Right atrium auricular region (tissue), 2 donors: ENCODE measurements around the gene PVALEF. TPM values are rescaled to one million over a fixed set of nuclear protein-coding genes. Genes with fewer than 3 reads are reported as not detected.
"Not testable (repeated sequence)": the region's sequence is repeated elsewhere in the genome, so short reads cannot be mapped to it uniquely, and the experiment has no call there.

ENCODE experiments used
- DNase-seq: peaks from one replicate; pipeline ENCODE4 v3.0.0-alpha.2; 2019; ENCODE audit warnings: low spot score
- H3K27ac ChIP-seq, 2 donors: fragments of 200-600 bp; sonication (generic); 1 replicate in 1 of 2; 2 replicates in 1 of 2; pipeline ENCODE4 v1.5.1; 2016 to 2019
- H3K27me3 ChIP-seq, 2 donors: fragments of 200-600 bp; sonication (generic); one replicate each; pipeline versions ENCODE4 v1.5.1 to v1.6.0; 2017 to 2019
- H3K36me3 ChIP-seq: fragments of 200-600 bp; sonication (generic); one replicate; pipeline ENCODE4 v1.5.1; 2016
- H3K4me1 ChIP-seq, 2 donors: fragments of 200-600 bp; sonication (generic); one replicate each; pipeline versions ENCODE4 v1.5.1 to v1.6.0; 2017 to 2019
- H3K4me3 ChIP-seq, 2 donors: fragments of 200-600 bp; sonication (generic); 1 replicate in 1 of 2; 2 replicates in 1 of 2; pipeline ENCODE4 v1.5.1; 2017 to 2019; ENCODE audit warnings: mild to moderate bottlenecking in 1 of 2, moderate library complexity in 1 of 2
- H3K9me3 ChIP-seq, 2 donors: fragments of 200-600 bp; sonication (generic); one replicate each; pipeline ENCODE4 v1.5.1; 2019
- total RNA-seq, 2 donors: library from RNA; depleted of rRNA; stranded (reverse); fragments of >200 nt; gene quantifications; one replicate each; pipeline ENCODE4 v1.1.0, GENCODE V29; 2016
- TF ChIP-seq, protein P1 (sequence below), 2 donors: fragments of 200-600 bp; sonication (generic); IDR thresholded peaks; one replicate each; pipeline ENCODE4 v1.5.1; 2019; ENCODE audit warnings: antibody characterized with exemption in 2 of 2

PVALEF gene
- total RNA-seq, 2 donors from 2014 or later: not detected

DNA sequence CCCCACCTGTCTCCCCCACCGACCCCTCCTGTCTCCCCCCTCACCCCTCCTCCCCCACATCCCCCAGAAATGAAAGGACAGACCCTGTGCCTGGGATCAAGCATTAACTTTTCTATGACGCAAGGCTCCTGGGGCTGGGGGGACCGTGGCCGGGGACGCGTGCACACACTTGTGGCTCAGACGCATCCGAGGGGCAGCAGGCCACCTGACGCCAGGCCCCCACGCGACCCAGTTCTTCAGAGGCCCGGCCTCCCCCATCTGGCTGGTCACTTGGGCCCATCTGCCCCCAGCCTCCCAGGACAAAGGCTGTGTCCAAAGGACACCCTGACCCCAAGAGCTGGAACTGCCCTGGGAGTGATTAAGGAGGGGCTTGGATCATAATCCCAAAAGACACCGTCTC is 14.0 kb upstream of the PVALEF start:
- TF ChIP-seq, protein P1, sequence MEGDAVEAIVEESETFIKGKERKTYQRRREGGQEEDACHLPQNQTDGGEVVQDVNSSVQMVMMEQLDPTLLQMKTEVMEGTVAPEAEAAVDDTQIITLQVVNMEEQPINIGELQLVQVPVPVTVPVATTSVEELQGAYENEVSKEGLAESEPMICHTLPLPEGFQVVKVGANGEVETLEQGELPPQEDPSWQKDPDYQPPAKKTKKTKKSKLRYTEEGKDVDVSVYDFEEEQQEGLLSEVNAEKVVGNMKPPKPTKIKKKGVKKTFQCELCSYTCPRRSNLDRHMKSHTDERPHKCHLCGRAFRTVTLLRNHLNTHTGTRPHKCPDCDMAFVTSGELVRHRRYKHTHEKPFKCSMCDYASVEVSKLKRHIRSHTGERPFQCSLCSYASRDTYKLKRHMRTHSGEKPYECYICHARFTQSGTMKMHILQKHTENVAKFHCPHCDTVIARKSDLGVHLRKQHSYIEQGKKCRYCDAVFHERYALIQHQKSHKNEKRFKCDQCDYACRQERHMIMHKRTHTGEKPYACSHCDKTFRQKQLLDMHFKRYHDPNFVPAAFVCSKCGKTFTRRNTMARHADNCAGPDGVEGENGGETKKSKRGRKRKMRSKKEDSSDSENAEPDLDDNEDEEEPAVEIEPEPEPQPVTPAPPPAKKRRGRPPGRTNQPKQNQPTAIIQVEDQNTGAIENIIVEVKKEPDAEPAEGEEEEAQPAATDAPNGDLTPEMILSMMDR (IDR thresholded peaks at IDR 0.05): no peak
- H3K4me3 ChIP-seq: no peak overlapping the region
- no peaks in the 10 kb centered on the region for H3K36me3 ChIP-seq
- no peaks in the 10 kb centered on the region for H3K27me3 ChIP-seq
- no peaks in the 10 kb centered on the region for H3K4me1 ChIP-seq
- H3K27ac ChIP-seq: no peak overlapping the region
- no peaks in the 10 kb centered on the region for H3K9me3 ChIP-seq
- DNase-seq: no peak

DNA sequence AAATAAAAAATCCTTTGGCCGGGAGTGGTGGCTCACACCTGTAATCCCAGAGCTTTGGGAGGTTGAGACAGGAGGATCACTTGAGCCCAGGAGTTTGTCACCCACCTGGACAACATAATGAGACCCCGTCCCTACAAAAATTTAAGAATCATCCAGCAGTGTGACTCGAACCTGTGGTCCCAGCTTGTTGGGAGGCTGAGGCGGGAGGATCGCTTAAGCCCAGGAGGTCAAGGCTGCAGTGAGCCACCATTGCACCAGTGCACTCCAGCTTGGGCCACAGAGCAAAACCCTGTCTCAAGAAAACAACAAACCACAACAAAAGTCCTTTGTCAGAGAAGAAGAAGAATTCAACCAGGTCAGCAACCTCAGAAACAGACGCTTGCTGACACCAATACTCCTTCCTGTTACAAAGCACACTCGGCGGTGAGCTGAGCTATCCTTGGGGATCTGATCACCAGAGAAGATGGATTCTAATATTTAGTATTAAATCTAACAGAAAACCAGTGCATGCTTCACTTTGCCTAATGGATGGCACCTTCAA is 12.9 kb upstream of the PVALEF start:
- no peak for DNase-seq
- no peaks in the 10 kb centered on the region for H3K36me3 ChIP-seq
- H3K4me3 ChIP-seq: no peak overlapping the region
- H3K9me3 ChIP-seq: no peaks in the 10 kb centered on the region
- TF ChIP-seq, protein P1 (IDR thresholded peaks at IDR 0.05): no peak
- no peaks in the 10 kb centered on the region for H3K27me3 ChIP-seq
- H3K27ac ChIP-seq: no peak overlapping the region
- no peaks in the 10 kb centered on the region for H3K4me1 ChIP-seq

DNA sequence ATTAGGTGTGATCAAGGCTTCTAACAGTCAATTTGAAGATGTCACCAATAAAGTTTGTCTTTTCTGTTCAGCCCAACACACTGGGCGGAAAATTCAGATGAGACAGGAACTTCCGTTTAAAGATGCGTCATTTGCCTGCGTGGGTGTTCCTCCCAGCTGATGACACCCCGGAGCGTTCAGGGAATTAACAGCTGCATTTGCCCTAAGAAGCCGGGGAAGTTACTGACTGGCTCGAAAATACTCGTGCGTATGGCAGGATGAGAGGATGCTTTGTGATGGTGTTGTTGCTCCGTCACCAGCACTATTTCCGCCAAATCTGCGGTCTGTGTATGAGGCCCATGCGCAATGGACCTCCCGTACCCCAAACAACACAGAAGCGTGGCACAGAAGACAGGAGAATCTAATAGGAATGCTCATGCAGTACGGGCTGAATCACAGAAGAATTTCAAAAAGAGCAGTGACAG is 11.9 kb upstream of the PVALEF start:
- DNase-seq: no peak
- no peak overlapping the region for H3K27ac ChIP-seq
- no peaks in the 10 kb centered on the region for H3K4me1 ChIP-seq
- no peaks in the 10 kb centered on the region for H3K9me3 ChIP-seq
- no peak overlapping the region for H3K4me3 ChIP-seq
- H3K36me3 ChIP-seq: no peaks in the 10 kb centered on the region
- H3K27me3 ChIP-seq: no peaks in the 10 kb centered on the region
- TF ChIP-seq, protein P1 (IDR thresholded peaks at IDR 0.05): no peak

DNA sequence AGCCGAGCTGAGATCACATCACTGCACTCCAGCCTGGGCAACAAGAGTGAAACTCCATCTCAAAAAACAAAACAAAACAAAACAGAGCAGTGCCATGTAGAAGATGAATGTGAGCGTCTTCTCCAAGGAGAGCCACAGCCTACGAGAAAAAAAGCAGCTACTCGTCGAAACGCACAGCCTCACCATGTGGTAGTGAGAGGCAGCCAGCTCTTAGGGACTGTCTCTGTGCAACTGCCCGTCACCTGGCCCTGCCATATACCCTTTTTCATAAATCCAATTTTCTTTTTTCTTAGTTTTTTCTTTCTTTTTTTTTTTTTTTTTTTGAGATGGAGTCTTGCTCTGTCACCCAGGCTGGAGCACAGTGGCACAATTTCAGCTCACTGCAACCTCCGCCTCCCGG is 11.3 kb upstream of the PVALEF start:
- not testable (repeated sequence) for H3K27ac ChIP-seq, DNase-seq, H3K9me3 ChIP-seq, H3K4me3 ChIP-seq, H3K27me3 ChIP-seq, H3K4me1 ChIP-seq, H3K36me3 ChIP-seq

DNA sequence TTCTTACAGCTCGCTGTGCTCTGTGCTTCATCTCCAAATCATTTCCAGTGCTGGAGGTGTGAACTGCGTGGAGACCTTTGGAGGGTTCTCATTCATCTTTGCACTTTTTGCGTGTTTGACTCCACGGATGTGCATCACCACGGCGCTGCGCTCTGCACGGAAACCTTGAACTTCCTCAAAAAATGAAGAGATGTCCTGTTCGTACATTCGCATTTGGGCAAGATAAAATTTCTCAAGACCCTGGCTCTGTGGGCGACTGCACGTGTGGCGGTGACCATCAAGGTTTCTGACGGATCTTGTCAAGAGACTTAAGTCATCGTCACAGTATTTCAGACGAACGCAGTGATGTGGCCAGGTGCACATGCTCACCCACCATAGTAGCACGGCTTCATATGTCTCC is 10.3 kb upstream of the PVALEF start:
- Histone ChIP-seq H3K9me3 (no peaks in the 10 kb centered on the region), H3K27me3 (no peaks in the 10 kb centered on the region), H3K27ac (no peak overlapping the region), H3K36me3 (no peaks in the 10 kb centered on the region), H3K4me3 (no peak overlapping the region), H3K4me1 (peaks cover 0 to 3% of the 10 kb centered on the region in 2 donors)
- TF ChIP-seq, protein P1 (IDR thresholded peaks at IDR 0.05): no peak
- no peak for DNase-seq

DNA sequence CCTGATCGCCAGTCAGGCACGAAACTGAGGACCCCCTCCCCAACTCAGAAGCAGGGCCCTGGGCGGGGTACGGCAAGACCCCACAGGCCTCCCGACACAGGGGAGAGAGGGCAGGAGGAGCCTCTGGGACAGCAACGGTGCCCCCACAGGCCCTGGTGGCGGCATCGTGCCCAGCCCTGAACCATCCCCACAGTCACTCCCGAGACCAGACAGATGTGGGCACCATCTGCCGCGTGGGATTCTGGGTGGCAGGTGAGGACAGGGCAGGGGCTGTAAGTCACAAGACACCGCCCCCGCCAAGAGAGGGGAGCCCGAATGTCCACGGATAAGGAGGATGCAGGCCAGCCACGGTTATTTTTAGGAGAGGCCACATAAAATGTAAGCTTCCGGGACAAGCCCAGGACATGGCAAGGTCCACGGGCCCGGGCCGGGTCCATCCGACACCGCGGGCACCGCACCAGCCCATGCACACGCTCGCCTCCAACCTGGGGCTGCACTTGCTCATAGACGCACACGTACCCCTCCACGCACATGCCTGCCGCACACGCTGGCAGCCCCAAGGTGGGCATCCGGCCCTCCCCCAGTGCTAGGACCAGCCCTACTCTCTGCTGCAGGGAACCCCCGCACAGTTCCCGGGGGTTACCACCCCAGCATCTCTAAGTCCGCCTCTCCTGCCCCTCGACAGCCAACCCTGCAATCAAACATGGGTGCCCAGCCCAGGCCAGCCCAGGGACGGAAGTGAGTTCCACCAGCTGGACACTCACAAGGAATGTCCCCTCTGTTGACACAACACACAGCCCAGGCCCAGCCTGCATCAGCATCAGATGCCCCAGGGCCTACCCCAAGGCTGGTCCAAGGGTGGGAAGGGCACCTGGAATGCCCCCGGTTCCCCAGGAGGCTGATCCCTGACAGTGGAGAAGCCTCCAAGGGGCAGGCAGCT is 8.2 kb upstream of the PVALEF start:
- no peaks in the 10 kb centered on the region for H3K9me3 ChIP-seq
- H3K4me3 ChIP-seq: no peak overlapping the region
- H3K36me3 ChIP-seq: no peaks in the 10 kb centered on the region
- no peak for DNase-seq
- H3K27ac ChIP-seq: no peak overlapping the region
- TF ChIP-seq, protein P1 (IDR thresholded peaks at IDR 0.05): no peak
- no peaks in the 10 kb centered on the region for H3K27me3 ChIP-seq
- H3K4me1 ChIP-seq: peaks cover 0 to 12% of the 10 kb centered on the region in 2 donors
